DMS79 treated with DMSO at 0.1 percent for 48 hours (cell line): ENCODE measurements around the gene BGN.

Experiments used
- DNase-seq: peaks from one replicate; lab custom pipeline; 2025; lab: John Stamatoyannopoulos, UW

BGN gene

GRCh38 chrX:153494541-153495361 lies at the start of gene BGN:
Gene BGN (plus strand): TSS chrX:153494980. CDS start chrX:153504632, 9,652 bp downstream.
- DNase-seq = peak; percentile 14

- no peak for DNase-seq
These were observed 49.5 kb upstream of the BGN start for GRCh38 chrX:153445106-153445855.

- DNase-seq = no peak
These were observed 48.7 kb upstream of the BGN start, which contains the start of gene TREX2 for GRCh38 chrX:153445856-153446635. Gene TREX2 (minus strand): TSS chrX:153446056. CDS start chrX:153445430, 626 bp downstream.

- no peak for DNase-seq
These were observed 48.2 kb upstream of the BGN start for GRCh38 chrX:153446636-153446936.

- no peak for DNase-seq
These were observed 47.7 kb upstream of the BGN start for GRCh38 chrX:153446950-153447580.

- no peak for DNase-seq
These were observed 47.2 kb upstream of the BGN start for GRCh38 chrX:153447581-153447960.

- DNase-seq = no peak
These were observed 46.0 kb upstream of the BGN start for GRCh38 chrX:153448556-153449367.

- DNase-seq = no peak
These were observed 45.2 kb upstream of the BGN start for GRCh38 chrX:153449368-153450113.

- DNase-seq = no peak
These were observed 44.4 kb upstream of the BGN start for GRCh38 chrX:153450114-153450948.

GRCh38 chrX:153450949-153451277 lies 43.9 kb upstream of the BGN start:
- DNase-seq = no peak

- DNase-seq = no peak
These were observed 39.8 kb upstream of the BGN start for GRCh38 chrX:153454901-153455550.

- no peak for DNase-seq
These were observed 39.2 kb upstream of the BGN start for GRCh38 chrX:153455571-153455970.

- no peak for DNase-seq
These were observed 38.6 kb upstream of the BGN start for GRCh38 chrX:153456161-153456560.

- no peak for DNase-seq
These were observed 38.1 kb upstream of the BGN start for GRCh38 chrX:153456704-153457103.

- no peak for DNase-seq
These were observed 37.5 kb upstream of the BGN start for GRCh38 chrX:153457136-153457825.

- no peak for DNase-seq
These were observed 36.8 kb upstream of the BGN start for GRCh38 chrX:153457827-153458466.

- no peak for DNase-seq
These were observed 36.3 kb upstream of the BGN start for GRCh38 chrX:153458476-153458875.

- DNase-seq = no peak
These were observed 34.8 kb upstream of the BGN start for GRCh38 chrX:153459986-153460385.
